GM12878 (cell line): ENCODE measurements around the gene RAD51B. TPM values are rescaled to one million over a fixed set of nuclear protein-coding genes. Genes with fewer than 3 reads are reported as not detected.

Experiments
- ESRRA ChIP-seq: IDR thresholded peaks from 2 replicates; pipeline ENCODE4 v1.6.1; 2012; ENCODE audit warnings: mild to moderate bottlenecking, low read length, improper control_type of control experiment
- EZH2 ChIP-seq: IDR thresholded peaks from 2 replicates; pipeline ENCODE4 v1.6.1; 2012; ENCODE audit warnings: low read depth, mild to moderate bottlenecking, control low read depth, inconsistent platforms, low read length, borderline replicate concordance; ENCODE audit not compliant: control insufficient read depth
- IKZF2 ChIP-seq, 2 experiments: fragments of 450-650 bp; IDR thresholded peaks; 2 replicates each; pipeline ENCODE4 v1.6.1; 2017; ENCODE audit warnings: mild to moderate bottlenecking in 2 of 2, moderate library complexity in 2 of 2
- JUNB ChIP-seq: IDR thresholded peaks from 2 replicates; pipeline ENCODE4 v1.6.1; 2016; ENCODE audit warnings: antibody characterized with exemption, mild to moderate bottlenecking
- KDM1A ChIP-seq: fragments of 200-600 bp; sonication (generic); IDR thresholded peaks from 2 replicates; pipeline ENCODE4 v1.6.1; 2016; ENCODE audit warnings: borderline replicate concordance
- SP1 ChIP-seq: IDR thresholded peaks from one replicate; pipeline ENCODE4 v1.6.1; 2011; ENCODE audit warnings: low read depth, low read length
- YBX1 ChIP-seq: fragments of 450-650 bp; IDR thresholded peaks from 2 replicates; pipeline ENCODE4 v1.6.1; 2016; ENCODE audit warnings: antibody characterized with exemption
- ZNF274 ChIP-seq: IDR thresholded peaks from one replicate; pipeline ENCODE4 v1.8.0; 2011; ENCODE audit not compliant: insufficient read length, insufficient read depth
- polyA plus RNA-seq, 11 experiments: library from polyadenylated mRNA; depleted of rRNA in 4 of 11; unstranded in 6 of 11; stranded (reverse) in 5 of 11; fragments of >200 nt; fragmentation: Nextera tagmentation in 4 of 11; fragmentation: Illumina TruSeq in 1 of 11; extraction: Ambion mirVana in 4 of 11; extraction: Trizol in 1 of 11; gene quantifications; 1 replicate in 1 of 11; 2 replicates in 10 of 11; pipeline versions ENCODE4 v1.2.1 to v1.2.3, GENCODE V29; 2011 to 2016; ENCODE audit warnings: inconsistent platforms in 2 of 11, missing spikeins in 2 of 11, low read depth in 1 of 11
- total RNA-seq, 4 experiments: library from RNA; depleted of rRNA in 3 of 4; stranded (reverse); fragments of >200 nt in 3 of 4; fragmentation: Illumina TruSeq in 1 of 4; extraction: Trizol in 1 of 4; gene quantifications; 2 replicates each; pipeline versions ENCODE4 v1.2.1 to v1.2.3, GENCODE V29; 2013 to 2021
- TF ChIP-seq, protein P1 (sequence below): IDR thresholded peaks from 2 replicates; pipeline ENCODE4 v1.6.1; 2012; ENCODE audit warnings: improper control_type of control experiment, low read depth, low read length; ENCODE audit not compliant: insufficient replicate concordance
- TF ChIP-seq, protein P2 (sequence below): fragments of 450-650 bp; IDR thresholded peaks from 2 replicates; pipeline ENCODE4 v1.6.1; 2017; ENCODE audit warnings: antibody characterized with exemption, mild to moderate bottlenecking, moderate library complexity
- TF ChIP-seq, protein P3 (sequence below): fragments of 450-650 bp; IDR thresholded peaks from 2 replicates; pipeline ENCODE4 v1.6.1; 2016; ENCODE audit warnings: mild to moderate bottlenecking
- TF ChIP-seq, protein P4 (sequence below): IDR thresholded peaks from 2 replicates; pipeline ENCODE4 v1.6.1; 2012; ENCODE audit warnings: low read depth, low read length, improper control_type of control experiment
- TF ChIP-seq, protein P5 (sequence below): fragments of 450-650 bp; IDR thresholded peaks from 2 replicates; pipeline ENCODE4 v1.6.1; 2017; ENCODE audit warnings: mild to moderate bottlenecking, moderate library complexity
- TF ChIP-seq, protein P6 (sequence below): IDR thresholded peaks from 2 replicates; pipeline ENCODE4 v1.6.1; 2011; ENCODE audit warnings: mild to moderate bottlenecking, low read depth, low read length, moderate library complexity; ENCODE audit not compliant: insufficient replicate concordance

Gene RAD51B
- total and polyA plus RNA-seq, 10 of the 15 experiments (the other 5 are each of a cell fraction or from before 2014, with no cell fraction given): 9.8 to 26.8 (median 21.3) TPM

DNA sequence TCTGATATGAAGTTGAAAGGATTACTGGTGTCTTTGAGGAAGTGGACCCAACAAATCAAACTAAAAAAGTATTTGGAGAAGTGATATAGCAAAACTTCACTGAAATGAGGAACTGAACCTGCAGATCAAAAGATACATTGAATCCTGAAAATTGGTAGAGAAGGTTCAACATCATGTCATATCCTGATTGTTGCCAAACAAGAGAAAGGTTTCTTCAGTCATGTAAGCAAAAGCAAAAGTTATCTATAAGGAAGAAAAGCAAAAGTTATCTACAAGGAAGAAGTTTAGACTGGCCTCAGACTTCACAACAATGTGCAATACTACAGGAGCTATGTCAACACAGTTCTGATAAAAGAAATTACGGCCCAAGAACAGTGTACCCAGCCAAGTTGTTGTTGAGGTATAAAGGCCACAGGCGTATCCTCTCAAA, 142.7 kb downstream of the RAD51B start (continued):
- TF ChIP-seq, protein P1, sequence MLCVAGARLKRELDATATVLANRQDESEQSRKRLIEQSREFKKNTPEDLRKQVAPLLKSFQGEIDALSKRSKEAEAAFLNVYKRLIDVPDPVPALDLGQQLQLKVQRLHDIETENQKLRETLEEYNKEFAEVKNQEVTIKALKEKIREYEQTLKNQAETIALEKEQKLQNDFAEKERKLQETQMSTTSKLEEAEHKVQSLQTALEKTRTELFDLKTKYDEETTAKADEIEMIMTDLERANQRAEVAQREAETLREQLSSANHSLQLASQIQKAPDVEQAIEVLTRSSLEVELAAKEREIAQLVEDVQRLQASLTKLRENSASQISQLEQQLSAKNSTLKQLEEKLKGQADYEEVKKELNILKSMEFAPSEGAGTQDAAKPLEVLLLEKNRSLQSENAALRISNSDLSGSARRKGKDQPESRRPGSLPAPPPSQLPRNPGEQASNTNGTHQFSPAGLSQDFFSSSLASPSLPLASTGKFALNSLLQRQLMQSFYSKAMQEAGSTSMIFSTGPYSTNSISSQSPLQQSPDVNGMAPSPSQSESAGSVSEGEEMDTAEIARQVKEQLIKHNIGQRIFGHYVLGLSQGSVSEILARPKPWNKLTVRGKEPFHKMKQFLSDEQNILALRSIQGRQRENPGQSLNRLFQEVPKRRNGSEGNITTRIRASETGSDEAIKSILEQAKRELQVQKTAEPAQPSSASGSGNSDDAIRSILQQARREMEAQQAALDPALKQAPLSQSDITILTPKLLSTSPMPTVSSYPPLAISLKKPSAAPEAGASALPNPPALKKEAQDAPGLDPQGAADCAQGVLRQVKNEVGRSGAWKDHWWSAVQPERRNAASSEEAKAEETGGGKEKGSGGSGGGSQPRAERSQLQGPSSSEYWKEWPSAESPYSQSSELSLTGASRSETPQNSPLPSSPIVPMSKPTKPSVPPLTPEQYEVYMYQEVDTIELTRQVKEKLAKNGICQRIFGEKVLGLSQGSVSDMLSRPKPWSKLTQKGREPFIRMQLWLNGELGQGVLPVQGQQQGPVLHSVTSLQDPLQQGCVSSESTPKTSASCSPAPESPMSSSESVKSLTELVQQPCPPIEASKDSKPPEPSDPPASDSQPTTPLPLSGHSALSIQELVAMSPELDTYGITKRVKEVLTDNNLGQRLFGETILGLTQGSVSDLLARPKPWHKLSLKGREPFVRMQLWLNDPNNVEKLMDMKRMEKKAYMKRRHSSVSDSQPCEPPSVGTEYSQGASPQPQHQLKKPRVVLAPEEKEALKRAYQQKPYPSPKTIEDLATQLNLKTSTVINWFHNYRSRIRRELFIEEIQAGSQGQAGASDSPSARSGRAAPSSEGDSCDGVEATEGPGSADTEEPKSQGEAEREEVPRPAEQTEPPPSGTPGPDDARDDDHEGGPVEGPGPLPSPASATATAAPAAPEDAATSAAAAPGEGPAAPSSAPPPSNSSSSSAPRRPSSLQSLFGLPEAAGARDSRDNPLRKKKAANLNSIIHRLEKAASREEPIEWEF: peak; percentile 78
- TF ChIP-seq, protein P2, sequence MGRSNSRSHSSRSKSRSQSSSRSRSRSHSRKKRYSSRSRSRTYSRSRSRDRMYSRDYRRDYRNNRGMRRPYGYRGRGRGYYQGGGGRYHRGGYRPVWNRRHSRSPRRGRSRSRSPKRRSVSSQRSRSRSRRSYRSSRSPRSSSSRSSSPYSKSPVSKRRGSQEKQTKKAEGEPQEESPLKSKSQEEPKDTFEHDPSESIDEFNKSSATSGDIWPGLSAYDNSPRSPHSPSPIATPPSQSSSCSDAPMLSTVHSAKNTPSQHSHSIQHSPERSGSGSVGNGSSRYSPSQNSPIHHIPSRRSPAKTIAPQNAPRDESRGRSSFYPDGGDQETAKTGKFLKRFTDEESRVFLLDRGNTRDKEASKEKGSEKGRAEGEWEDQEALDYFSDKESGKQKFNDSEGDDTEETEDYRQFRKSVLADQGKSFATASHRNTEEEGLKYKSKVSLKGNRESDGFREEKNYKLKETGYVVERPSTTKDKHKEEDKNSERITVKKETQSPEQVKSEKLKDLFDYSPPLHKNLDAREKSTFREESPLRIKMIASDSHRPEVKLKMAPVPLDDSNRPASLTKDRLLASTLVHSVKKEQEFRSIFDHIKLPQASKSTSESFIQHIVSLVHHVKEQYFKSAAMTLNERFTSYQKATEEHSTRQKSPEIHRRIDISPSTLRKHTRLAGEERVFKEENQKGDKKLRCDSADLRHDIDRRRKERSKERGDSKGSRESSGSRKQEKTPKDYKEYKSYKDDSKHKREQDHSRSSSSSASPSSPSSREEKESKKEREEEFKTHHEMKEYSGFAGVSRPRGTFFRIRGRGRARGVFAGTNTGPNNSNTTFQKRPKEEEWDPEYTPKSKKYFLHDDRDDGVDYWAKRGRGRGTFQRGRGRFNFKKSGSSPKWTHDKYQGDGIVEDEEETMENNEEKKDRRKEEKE: no peak
- TF ChIP-seq, protein P3, sequence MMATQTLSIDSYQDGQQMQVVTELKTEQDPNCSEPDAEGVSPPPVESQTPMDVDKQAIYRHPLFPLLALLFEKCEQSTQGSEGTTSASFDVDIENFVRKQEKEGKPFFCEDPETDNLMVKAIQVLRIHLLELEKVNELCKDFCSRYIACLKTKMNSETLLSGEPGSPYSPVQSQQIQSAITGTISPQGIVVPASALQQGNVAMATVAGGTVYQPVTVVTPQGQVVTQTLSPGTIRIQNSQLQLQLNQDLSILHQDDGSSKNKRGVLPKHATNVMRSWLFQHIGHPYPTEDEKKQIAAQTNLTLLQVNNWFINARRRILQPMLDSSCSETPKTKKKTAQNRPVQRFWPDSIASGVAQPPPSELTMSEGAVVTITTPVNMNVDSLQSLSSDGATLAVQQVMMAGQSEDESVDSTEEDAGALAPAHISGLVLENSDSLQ: no peak
- TF ChIP-seq SP1: no peak
- no peak for TF ChIP-seq EZH2
- TF ChIP-seq IKZF2 (IDR thresholded peaks at IDR 0.05): peak; percentile 96 to 97
- TF ChIP-seq, protein P4, sequence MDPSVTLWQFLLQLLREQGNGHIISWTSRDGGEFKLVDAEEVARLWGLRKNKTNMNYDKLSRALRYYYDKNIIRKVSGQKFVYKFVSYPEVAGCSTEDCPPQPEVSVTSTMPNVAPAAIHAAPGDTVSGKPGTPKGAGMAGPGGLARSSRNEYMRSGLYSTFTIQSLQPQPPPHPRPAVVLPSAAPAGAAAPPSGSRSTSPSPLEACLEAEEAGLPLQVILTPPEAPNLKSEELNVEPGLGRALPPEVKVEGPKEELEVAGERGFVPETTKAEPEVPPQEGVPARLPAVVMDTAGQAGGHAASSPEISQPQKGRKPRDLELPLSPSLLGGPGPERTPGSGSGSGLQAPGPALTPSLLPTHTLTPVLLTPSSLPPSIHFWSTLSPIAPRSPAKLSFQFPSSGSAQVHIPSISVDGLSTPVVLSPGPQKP: no peak
- no peak for TF ChIP-seq YBX1
- TF ChIP-seq ZNF274: no peak
- no peak for TF ChIP-seq KDM1A
- TF ChIP-seq, protein P5, sequence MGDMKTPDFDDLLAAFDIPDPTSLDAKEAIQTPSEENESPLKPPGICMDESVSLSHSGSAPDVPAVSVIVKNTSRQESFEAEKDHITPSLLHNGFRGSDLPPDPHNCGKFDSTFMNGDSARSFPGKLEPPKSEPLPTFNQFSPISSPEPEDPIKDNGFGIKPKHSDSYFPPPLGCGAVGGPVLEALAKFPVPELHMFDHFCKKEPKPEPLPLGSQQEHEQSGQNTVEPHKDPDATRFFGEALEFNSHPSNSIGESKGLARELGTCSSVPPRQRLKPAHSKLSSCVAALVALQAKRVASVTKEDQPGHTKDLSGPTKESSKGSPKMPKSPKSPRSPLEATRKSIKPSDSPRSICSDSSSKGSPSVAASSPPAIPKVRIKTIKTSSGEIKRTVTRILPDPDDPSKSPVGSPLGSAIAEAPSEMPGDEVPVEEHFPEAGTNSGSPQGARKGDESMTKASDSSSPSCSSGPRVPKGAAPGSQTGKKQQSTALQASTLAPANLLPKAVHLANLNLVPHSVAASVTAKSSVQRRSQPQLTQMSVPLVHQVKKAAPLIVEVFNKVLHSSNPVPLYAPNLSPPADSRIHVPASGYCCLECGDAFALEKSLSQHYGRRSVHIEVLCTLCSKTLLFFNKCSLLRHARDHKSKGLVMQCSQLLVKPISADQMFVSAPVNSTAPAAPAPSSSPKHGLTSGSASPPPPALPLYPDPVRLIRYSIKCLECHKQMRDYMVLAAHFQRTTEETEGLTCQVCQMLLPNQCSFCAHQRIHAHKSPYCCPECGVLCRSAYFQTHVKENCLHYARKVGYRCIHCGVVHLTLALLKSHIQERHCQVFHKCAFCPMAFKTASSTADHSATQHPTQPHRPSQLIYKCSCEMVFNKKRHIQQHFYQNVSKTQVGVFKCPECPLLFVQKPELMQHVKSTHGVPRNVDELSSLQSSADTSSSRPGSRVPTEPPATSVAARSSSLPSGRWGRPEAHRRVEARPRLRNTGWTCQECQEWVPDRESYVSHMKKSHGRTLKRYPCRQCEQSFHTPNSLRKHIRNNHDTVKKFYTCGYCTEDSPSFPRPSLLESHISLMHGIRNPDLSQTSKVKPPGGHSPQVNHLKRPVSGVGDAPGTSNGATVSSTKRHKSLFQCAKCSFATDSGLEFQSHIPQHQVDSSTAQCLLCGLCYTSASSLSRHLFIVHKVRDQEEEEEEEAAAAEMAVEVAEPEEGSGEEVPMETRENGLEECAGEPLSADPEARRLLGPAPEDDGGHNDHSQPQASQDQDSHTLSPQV: no peak
- no peak for TF ChIP-seq ESRRA
- TF ChIP-seq, protein P6, sequence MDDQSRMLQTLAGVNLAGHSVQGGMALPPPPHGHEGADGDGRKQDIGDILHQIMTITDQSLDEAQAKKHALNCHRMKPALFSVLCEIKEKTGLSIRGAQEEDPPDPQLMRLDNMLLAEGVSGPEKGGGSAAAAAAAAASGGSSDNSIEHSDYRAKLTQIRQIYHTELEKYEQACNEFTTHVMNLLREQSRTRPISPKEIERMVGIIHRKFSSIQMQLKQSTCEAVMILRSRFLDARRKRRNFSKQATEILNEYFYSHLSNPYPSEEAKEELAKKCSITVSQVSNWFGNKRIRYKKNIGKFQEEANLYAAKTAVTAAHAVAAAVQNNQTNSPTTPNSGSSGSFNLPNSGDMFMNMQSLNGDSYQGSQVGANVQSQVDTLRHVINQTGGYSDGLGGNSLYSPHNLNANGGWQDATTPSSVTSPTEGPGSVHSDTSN: no peak
- peak; percentile 56; the same call in 1 of the 2 replicates for TF ChIP-seq JUNB
